Activated naive CD8-positive, alpha-beta T cell treated with anti-CD3 and anti-CD28 coated beads, Interleukin-2, amount 10 ng/mL, durations not matched to agents 7 days and 5 days (primary cell): ENCODE measurements around the gene CYGB. TPM values are rescaled to one million over a fixed set of nuclear protein-coding genes. Genes with fewer than 3 reads are reported as not detected.

Experiments
- ATAC-seq: fragments of 150-1000 bp; cut with Tn5 transposase; one replicate; pipeline ENCODE4 v1.10.0; 2021; ENCODE audit warnings: low read depth, moderate library complexity
- POLR2A ChIA-PET: fragments of 350-600 bp; sonication (Branson Sonifier 250); formaldehyde crosslinking; loops from one replicate; lab custom pipeline; 2021; ENCODE audit warnings: antibody characterized with exemption; lab: Charles Lee
- DNase-seq: peaks from one replicate; pipeline ENCODE4 v3.0.0; 2021
- H3K27ac Mint-ChIP-seq: one replicate; pipeline ENCODE4 v1.8.0; 2022; ENCODE audit warnings: mild to moderate bottlenecking, mixed read lengths
- H3K27me3 Mint-ChIP-seq: one replicate; pipeline ENCODE4 v1.8.0; 2022; ENCODE audit warnings: mild to moderate bottlenecking, moderate library complexity, mixed read lengths
- H3K36me3 Mint-ChIP-seq: one replicate; pipeline ENCODE4 v1.8.0; 2021; ENCODE audit warnings: mild to moderate bottlenecking, mixed read lengths
- H3K4me1 Mint-ChIP-seq: one replicate; pipeline ENCODE4 v1.8.0; 2021; ENCODE audit warnings: mixed read lengths
- H3K4me3 Mint-ChIP-seq: one replicate; pipeline ENCODE4 v1.8.0; 2022; ENCODE audit warnings: mild to moderate bottlenecking, moderate library complexity, mixed read lengths
- H3K9me3 Mint-ChIP-seq: one replicate; pipeline ENCODE4 v1.8.0; 2021; ENCODE audit warnings: mixed read lengths
- total RNA-seq, 2 experiments: library from RNA; stranded (reverse); gene quantifications; one replicate each; pipeline ENCODE4 v1.2.3, GENCODE V29; 2021

Gene CYGB
- total RNA-seq, 2 experiments from 2014 or later, result 0.37 TPM; not detected in 1

DNA sequence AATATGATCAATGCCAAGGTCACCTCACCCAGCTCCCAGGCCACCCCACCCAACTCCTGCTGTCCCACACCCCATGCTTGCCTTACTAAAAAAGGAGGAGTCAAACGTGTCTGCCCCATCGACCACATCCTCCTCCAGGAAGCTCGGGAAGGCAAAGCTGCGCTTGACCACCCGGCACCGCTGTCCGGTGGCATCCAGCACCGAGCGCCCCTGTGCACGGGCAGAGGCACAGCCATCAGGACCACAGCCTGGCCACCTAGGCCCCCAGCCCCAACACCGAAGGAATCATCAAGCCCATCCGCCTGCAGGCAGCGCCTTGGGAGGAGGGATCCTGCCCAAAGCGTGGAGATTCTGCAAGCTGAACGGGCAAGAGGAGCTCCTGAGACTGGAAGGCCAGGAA, 59.9 kb downstream of the CYGB start:
- DNase-seq, result no peak
- H3K4me3 Mint-ChIP-seq, result no peak overlapping the region
- no peaks in the 10 kb centered on the region for H3K9me3 Mint-ChIP-seq
- H3K4me1 Mint-ChIP-seq, result peaks cover 14% of the 10 kb centered on the region
- no peak overlapping the region for H3K27ac Mint-ChIP-seq
- no peaks in the 10 kb centered on the region for H3K27me3 Mint-ChIP-seq
- POLR2A ChIA-PET, result interaction anchor here (1.0 kb wide), 1 partner anchor 15 kb away, joined by 4 read pairs; no protein-coding TSS in a partner anchor
- H3K36me3 Mint-ChIP-seq, result peaks cover 11% of the 10 kb centered on the region
- no peak for ATAC-seq

Other genes with a start within 250 kb of the CYGB start
- 1 to 10 TPM; 3.7 to 4.7 TPM for gene QRICH2, start 229.4 kb downstream of the CYGB start, total RNA-seq
- 10 to 100 TPM; 61.6 to 66.1 TPM for gene PRPSAP1, start 183.8 kb downstream of the CYGB start, total RNA-seq
- gene SPHK1, start 153.1 kb downstream of the CYGB start, total RNA-seq, result 1 to 10 TPM; 3.4 to 3.9 TPM
- gene UBE2O, start 84.6 kb downstream of the CYGB start, total RNA-seq, result 10 to 100 TPM; 31.3 to 31.4 TPM
- gene AANAT, start 70.1 kb downstream of the CYGB start, total RNA-seq, result not detected
- 10 to 100 TPM; 65.1 to 67.2 TPM for gene RHBDF2, start 36.3 kb downstream of the CYGB start, total RNA-seq
- gene PRCD, start 2.3 kb upstream of the CYGB start, total RNA-seq, result 1 to 10 TPM in 1 of 2 experiments, under 1 TPM in 1; 0.78 to 1.1 TPM
- gene ST6GALNAC2, start 48.2 kb upstream of the CYGB start, total RNA-seq, result 1 to 10 TPM; 3.4 to 3.9 TPM
- not detected for gene ST6GALNAC1, start 106.0 kb upstream of the CYGB start, total RNA-seq
- 10 to 100 TPM; 34.4 to 37.2 TPM for gene MXRA7, start 173.3 kb upstream of the CYGB start, total RNA-seq
- gene JMJD6, start 188.9 kb upstream of the CYGB start, total RNA-seq, result 10 to 100 TPM; 55.0 to 58.9 TPM
- 10 to 100 TPM; 51.1 to 54.1 TPM for gene METTL23, start 189.1 kb upstream of the CYGB start, total RNA-seq
- gene SRSF2, start 199.6 kb upstream of the CYGB start, total RNA-seq, result 100 to 1,000 TPM; 376 to 384 TPM
- 10 to 100 TPM; 28.5 to 29.1 TPM for gene MFSD11, start 200.4 kb upstream of the CYGB start, total RNA-seq